HG03457 (cell line): ENCODE measurements around the gene NFATC3.
"Not testable (repeated sequence)": the region's sequence is repeated elsewhere in the genome, so short reads cannot be mapped to it uniquely, and the experiment has no call there.

Experiments used
- ATAC-seq: cut with Tn5 transposase; IDR thresholded peaks from one replicate; pipeline ENCODE4 v1.9.1; 2021; ENCODE audit warnings: moderate number of reproducible peaks; ENCODE audit not compliant: unreplicated experiment

NFATC3 gene

GRCh38 chr16:68088130-68088972 lies 3.2 kb downstream of the NFATC3 start:
- ATAC-seq, result no peak

- ATAC-seq, result no peak
These were observed 3.9 kb downstream of the NFATC3 start for GRCh38 chr16:68089067-68089466.

- no peak for ATAC-seq
These were observed 5.0 kb downstream of the NFATC3 start for GRCh38 chr16:68090130-68090529.

- no peak for ATAC-seq
These were observed 5.4 kb downstream of the NFATC3 start for GRCh38 chr16:68090533-68090932.

GRCh38 chr16:68091380-68092261 lies 6.5 kb downstream of the NFATC3 start:
- ATAC-seq, result no peak

GRCh38 chr16:68092275-68092674 lies 7.1 kb downstream of the NFATC3 start:
- ATAC-seq, result not testable (repeated sequence)

- ATAC-seq, result no peak
These were observed 8.8 kb downstream of the NFATC3 start for GRCh38 chr16:68093816-68094613.

GRCh38 chr16:68094614-68094934 lies 9.4 kb downstream of the NFATC3 start:
- no peak for ATAC-seq

- ATAC-seq, result no peak
These were observed 11.3 kb downstream of the NFATC3 start for GRCh38 chr16:68096491-68096890.

GRCh38 chr16:68097088-68097487 lies 11.9 kb downstream of the NFATC3 start:
- no peak for ATAC-seq

GRCh38 chr16:68097895-68098294 lies 12.7 kb downstream of the NFATC3 start:
- ATAC-seq, result no peak

GRCh38 chr16:68100488-68100887 lies 15.3 kb downstream of the NFATC3 start:
- no peak for ATAC-seq

- no peak for ATAC-seq
These were observed 20.4 kb downstream of the NFATC3 start for GRCh38 chr16:68105611-68106010.

GRCh38 chr16:68107230-68107928 lies 22.2 kb downstream of the NFATC3 start:
- not testable (repeated sequence) for ATAC-seq

GRCh38 chr16:68109156-68109555 lies 24.0 kb downstream of the NFATC3 start:
- not testable (repeated sequence) for ATAC-seq

- not testable (repeated sequence) for ATAC-seq
These were observed 25.4 kb downstream of the NFATC3 start for GRCh38 chr16:68110611-68111010.

GRCh38 chr16:68111379-68111778 lies 26.2 kb downstream of the NFATC3 start:
- ATAC-seq, result no peak

- no peak for ATAC-seq
These were observed 28.0 kb downstream of the NFATC3 start for GRCh38 chr16:68113059-68113761.

GRCh38 chr16:68113765-68114240 lies 28.6 kb downstream of the NFATC3 start:
- ATAC-seq, result no peak

- ATAC-seq, result not testable (repeated sequence)
These were observed 29.8 kb downstream of the NFATC3 start for GRCh38 chr16:68114939-68115338.
